Measurements from ENCODE around the gene GBP1. TPM values are rescaled to one million over a fixed set of nuclear protein-coding genes. Genes with fewer than 3 reads are reported as not detected.

The GBP1 gene
- polyA plus RNA-seq, 1 donor from 2014 or later: not detected

GRCh38 chr1:89051300-89051954, 13.6 kb downstream of the GBP1 start:
- Histone ChIP-seq H3K79me2 (replicated peaks; ENCODE audit: insufficient read depth, low read length) (no peaks in the 10 kb centered on the region), H3F3A (ENCODE audit: insufficient read depth, low read length, poor library complexity, severe bottlenecking) (no peaks in the 10 kb centered on the region), H3K4me3 (ENCODE audit: low read length) (no peak overlapping the region), H3K36me3 (ENCODE audit: insufficient read depth, low read length) (no peaks in the 10 kb centered on the region), H4K20me1 (ENCODE audit: insufficient read depth) (no peaks in the 10 kb centered on the region), H3K9me2 (ENCODE audit: insufficient read depth, low read length) (no peaks in the 10 kb centered on the region), H3K4me2 (ENCODE audit: low read length) (no peak overlapping the region), H2AFZ (ENCODE audit: low read depth, low read length) (no peak overlapping the region), H3K9me3 (ENCODE audit: low read length) (no peaks in the 10 kb centered on the region), H3K27ac (ENCODE audit: low read length) (no peak overlapping the region), H3K9ac (ENCODE audit: low read length) (no peak overlapping the region), H3K27me3 (ENCODE audit: insufficient read depth, low read depth, low read length) (no peaks in the 10 kb centered on the region)
- no peak for TF ChIP-seq POLR2AphosphoS5 (IDR thresholded peaks at IDR 0.05)
- no peak for TF ChIP-seq CTCF (IDR thresholded peaks at IDR 0.05; ENCODE audit: poor library complexity, severe bottlenecking)
- no peak for TF ChIP-seq RAD21 (conservative IDR thresholded peaks at IDR 0.05)
- TF ChIP-seq EP300 (conservative IDR thresholded peaks at IDR 0.05; ENCODE audit: poor library complexity, severe bottlenecking): no peak
- no peak for TF ChIP-seq TAF1 (IDR thresholded peaks at IDR 0.05; ENCODE audit: low read depth)
- TF ChIP-seq EZH2 (IDR thresholded peaks at IDR 0.05; ENCODE audit: borderline replicate concordance, insufficient read depth, low read length, poor library complexity, severe bottlenecking): no peak
- TF ChIP-seq, protein P1, sequence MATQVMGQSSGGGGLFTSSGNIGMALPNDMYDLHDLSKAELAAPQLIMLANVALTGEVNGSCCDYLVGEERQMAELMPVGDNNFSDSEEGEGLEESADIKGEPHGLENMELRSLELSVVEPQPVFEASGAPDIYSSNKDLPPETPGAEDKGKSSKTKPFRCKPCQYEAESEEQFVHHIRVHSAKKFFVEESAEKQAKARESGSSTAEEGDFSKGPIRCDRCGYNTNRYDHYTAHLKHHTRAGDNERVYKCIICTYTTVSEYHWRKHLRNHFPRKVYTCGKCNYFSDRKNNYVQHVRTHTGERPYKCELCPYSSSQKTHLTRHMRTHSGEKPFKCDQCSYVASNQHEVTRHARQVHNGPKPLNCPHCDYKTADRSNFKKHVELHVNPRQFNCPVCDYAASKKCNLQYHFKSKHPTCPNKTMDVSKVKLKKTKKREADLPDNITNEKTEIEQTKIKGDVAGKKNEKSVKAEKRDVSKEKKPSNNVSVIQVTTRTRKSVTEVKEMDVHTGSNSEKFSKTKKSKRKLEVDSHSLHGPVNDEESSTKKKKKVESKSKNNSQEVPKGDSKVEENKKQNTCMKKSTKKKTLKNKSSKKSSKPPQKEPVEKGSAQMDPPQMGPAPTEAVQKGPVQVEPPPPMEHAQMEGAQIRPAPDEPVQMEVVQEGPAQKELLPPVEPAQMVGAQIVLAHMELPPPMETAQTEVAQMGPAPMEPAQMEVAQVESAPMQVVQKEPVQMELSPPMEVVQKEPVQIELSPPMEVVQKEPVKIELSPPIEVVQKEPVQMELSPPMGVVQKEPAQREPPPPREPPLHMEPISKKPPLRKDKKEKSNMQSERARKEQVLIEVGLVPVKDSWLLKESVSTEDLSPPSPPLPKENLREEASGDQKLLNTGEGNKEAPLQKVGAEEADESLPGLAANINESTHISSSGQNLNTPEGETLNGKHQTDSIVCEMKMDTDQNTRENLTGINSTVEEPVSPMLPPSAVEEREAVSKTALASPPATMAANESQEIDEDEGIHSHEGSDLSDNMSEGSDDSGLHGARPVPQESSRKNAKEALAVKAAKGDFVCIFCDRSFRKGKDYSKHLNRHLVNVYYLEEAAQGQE (IDR thresholded peaks at IDR 0.05; ENCODE audit: borderline replicate concordance): no peak
- no peak for TF ChIP-seq SMC3 (conservative IDR thresholded peaks at IDR 0.05; ENCODE audit: poor library complexity)
- TF ChIP-seq MXI1 (conservative IDR thresholded peaks at IDR 0.05; ENCODE audit: poor library complexity, severe bottlenecking): no peak

GRCh38 chr1:89050649-89051033, 14.4 kb downstream of the GBP1 start:
- Histone ChIP-seq H4K20me1 (ENCODE audit: insufficient read depth) (no peaks in the 10 kb centered on the region), H3K36me3 (ENCODE audit: insufficient read depth, low read length) (no peaks in the 10 kb centered on the region), H3K27me3 (ENCODE audit: insufficient read depth, low read depth, low read length) (no peaks in the 10 kb centered on the region), H3K9ac (ENCODE audit: low read length) (no peak overlapping the region), H3K4me3 (ENCODE audit: low read length) (no peak overlapping the region), H3K79me2 (replicated peaks; ENCODE audit: insufficient read depth, low read length) (no peaks in the 10 kb centered on the region), H3K4me2 (ENCODE audit: low read length) (no peak overlapping the region), H3F3A (ENCODE audit: insufficient read depth, low read length, poor library complexity, severe bottlenecking) (no peaks in the 10 kb centered on the region), H3K9me3 (ENCODE audit: low read length) (no peaks in the 10 kb centered on the region), H3K27ac (ENCODE audit: low read length) (no peak overlapping the region), H2AFZ (ENCODE audit: low read depth, low read length) (no peak overlapping the region), H3K9me2 (ENCODE audit: insufficient read depth, low read length) (no peaks in the 10 kb centered on the region)
- no peak for TF ChIP-seq EP300 (conservative IDR thresholded peaks at IDR 0.05; ENCODE audit: poor library complexity, severe bottlenecking)
- no peak for TF ChIP-seq RAD21 (conservative IDR thresholded peaks at IDR 0.05)
- TF ChIP-seq, protein P1 (IDR thresholded peaks at IDR 0.05; ENCODE audit: borderline replicate concordance): no peak
- no peak for TF ChIP-seq CTCF (IDR thresholded peaks at IDR 0.05; ENCODE audit: poor library complexity, severe bottlenecking)
- TF ChIP-seq SMC3 (conservative IDR thresholded peaks at IDR 0.05; ENCODE audit: poor library complexity): no peak
- TF ChIP-seq EZH2 (IDR thresholded peaks at IDR 0.05; ENCODE audit: borderline replicate concordance, insufficient read depth, low read length, poor library complexity, severe bottlenecking): no peak
- no peak for TF ChIP-seq TAF1 (IDR thresholded peaks at IDR 0.05; ENCODE audit: low read depth)
- no peak for TF ChIP-seq POLR2AphosphoS5 (IDR thresholded peaks at IDR 0.05)
- no peak for TF ChIP-seq MXI1 (conservative IDR thresholded peaks at IDR 0.05; ENCODE audit: poor library complexity, severe bottlenecking)
